Dedifferentiated amniotic fluid mesenchymal stem cell (primary cell): Measurements from ENCODE around the gene ZNF763.
"Not testable (repeated sequence)": the region's sequence is repeated elsewhere in the genome, so short reads cannot be mapped to it uniquely, and the experiment has no call there.

Experiments used
- DNase-seq: peaks from one replicate; pipeline ENCODE4 v3.0.0-alpha.2; 2016; ENCODE audit errors: extremely low spot score

The ZNF763 gene

DNA sequence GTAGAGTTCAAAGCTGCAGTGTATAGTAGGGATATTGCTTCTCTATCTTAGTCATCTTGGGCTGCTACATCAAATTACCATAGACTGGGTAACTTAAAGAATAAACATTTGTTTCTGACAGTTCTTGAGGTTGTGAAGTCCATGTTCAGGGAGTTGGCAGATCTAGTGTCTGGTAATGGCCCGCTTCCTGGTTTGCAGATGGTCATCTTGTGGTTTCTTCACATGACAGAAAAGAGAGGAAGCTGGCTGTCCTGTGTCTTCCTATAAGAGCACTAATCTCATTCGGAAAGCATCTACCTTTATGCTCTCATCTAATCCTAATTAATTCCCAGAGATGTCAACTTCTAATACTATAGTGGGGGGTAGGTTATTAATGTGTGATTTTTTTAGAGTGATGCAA, 6.2 kb downstream of the ZNF763 start:
- DNase-seq, result no peak

DNA sequence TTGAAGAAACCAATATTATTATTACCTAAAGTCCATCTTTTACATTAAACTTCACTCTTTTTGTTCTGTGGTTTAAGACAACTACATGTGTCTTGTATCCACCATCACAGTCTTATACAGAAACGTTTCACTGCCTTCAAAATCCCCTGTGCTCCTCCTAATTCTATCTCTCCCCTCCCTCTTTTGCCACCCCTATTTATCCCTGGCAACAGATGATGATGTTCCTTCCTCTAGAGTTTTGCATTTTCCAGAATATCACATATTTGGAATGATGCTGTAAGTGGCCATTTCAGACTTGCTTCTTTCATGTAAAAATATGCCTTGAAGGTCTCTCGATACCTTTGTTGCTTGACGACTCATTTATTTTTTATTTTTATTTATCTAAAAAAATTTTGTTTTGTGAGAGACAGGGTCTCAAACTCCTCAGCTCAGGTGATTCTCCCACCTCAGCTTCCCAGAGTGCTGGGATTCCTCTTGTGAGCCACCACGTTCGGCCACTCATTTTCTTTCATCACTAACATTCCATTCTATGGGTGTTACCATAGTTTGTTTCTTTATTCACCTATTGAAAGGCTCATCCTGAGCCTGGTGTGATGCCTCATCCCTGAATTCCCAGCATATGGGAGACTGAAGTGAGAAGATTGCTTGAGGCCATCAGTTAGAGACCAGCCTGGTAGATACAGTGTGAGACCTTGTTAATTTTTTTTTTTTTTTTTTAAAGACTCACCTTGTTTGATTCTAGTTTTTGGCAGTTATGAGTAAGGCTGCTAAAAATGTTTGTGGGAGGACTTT, 8.4 kb downstream of the ZNF763 start:
- no peak for DNase-seq

DNA sequence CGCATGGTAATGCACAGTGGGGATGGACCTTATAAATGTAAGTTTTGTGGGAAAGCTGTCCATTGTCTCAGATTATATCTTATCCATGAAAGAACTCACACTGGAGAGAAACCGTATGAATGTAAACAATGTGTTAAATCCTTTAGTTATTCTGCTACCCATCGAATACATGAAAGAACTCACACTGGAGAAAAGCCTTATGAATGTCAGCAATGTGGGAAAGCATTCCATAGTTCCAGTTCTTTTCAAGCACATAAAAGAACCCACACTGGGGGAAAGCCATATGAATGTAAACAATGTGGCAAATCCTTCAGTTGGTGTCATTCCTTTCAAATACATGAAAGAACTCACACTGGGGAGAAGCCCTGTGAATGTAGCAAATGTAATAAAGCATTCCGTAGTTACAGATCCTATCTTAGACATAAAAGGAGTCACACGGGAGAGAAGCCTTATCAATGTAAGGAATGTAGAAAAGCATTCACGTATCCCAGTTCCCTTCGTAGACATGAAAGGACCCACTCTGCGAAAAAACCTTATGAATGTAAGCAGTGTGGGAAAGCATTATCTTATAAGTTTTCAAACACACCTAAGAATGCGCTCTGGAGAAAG, 13.8 kb downstream of the ZNF763 start:
- no peak for DNase-seq

DNA sequence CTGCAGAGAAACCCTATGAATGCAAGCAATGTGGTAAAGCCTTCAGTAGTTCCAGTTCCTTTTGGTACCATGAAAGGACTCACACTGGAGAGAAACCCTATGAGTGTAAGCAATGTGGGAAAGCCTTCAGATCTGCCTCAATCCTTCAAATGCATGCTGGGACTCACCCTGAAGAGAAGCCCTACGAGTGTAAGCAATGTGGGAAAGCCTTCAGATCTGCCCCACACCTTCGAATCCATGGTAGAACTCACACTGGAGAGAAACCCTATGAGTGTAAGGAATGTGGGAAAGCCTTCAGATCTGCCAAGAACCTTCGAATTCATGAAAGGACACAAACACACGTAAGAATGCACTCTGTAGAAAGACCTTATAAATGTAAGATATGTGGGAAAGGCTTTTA, 14.7 kb downstream of the ZNF763 start:
- DNase-seq, result no peak

DNA sequence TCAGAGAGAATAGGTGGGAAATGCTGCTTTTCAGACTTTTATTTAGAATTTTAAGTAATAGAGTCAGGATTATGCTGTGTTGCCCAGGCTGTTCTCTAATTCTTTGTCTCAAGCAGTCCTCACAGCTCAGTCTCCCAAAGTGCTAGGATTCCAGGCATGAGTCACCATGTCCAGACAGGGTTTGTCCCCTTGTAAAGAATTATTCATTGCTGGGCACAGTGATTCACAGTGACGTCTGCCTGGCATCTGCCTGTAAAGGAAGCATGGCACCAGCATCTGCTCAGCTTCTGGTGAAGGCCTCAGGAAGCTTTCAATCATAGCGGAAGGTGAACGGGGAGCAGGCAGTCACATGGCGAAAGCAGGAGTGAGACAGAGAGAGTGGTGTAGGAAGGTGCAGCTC, 17.7 kb downstream of the ZNF763 start:
- no peak for DNase-seq

DNA sequence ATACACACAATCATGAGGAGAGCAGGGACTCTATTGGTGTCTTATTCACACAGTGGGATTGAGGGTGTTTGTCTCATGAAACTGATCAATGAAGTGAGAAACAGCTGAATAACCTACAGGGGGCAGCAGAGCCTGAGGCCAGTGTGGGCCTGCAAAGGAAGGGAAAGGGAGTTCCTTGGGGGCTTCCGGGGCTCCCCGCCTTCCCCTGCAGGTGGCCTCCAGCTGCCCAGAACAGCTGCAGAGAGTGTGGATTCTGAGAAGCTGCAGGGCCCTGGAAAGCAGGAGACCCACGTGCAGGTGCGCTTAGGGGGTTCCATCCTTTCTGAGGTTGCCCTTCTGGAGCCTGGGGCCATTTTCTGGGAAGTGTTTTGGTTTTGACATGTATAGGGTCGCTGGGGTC, 20.1 kb downstream of the ZNF763 start:
- no peak for DNase-seq

DNA sequence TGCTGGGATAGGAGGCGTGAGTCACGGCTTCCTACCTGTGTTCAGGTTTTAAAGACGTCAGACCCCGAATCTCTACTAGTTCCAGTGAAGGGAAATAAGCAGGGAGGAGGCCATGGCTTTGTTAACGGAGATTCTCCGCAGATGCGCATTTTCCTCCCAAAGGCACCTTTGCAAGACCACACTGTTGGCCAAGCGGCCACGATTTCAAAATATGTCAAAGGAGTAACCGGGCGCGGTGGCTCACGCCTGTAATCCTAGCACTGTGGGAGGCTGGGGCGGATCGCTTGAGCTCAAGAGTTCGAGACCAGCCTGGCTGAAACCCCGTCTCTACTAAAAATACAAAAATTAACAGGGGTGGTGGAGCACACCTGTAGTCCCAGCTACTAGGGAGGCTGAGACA, 21.9 kb downstream of the ZNF763 start:
- DNase-seq, result no peak

DNA sequence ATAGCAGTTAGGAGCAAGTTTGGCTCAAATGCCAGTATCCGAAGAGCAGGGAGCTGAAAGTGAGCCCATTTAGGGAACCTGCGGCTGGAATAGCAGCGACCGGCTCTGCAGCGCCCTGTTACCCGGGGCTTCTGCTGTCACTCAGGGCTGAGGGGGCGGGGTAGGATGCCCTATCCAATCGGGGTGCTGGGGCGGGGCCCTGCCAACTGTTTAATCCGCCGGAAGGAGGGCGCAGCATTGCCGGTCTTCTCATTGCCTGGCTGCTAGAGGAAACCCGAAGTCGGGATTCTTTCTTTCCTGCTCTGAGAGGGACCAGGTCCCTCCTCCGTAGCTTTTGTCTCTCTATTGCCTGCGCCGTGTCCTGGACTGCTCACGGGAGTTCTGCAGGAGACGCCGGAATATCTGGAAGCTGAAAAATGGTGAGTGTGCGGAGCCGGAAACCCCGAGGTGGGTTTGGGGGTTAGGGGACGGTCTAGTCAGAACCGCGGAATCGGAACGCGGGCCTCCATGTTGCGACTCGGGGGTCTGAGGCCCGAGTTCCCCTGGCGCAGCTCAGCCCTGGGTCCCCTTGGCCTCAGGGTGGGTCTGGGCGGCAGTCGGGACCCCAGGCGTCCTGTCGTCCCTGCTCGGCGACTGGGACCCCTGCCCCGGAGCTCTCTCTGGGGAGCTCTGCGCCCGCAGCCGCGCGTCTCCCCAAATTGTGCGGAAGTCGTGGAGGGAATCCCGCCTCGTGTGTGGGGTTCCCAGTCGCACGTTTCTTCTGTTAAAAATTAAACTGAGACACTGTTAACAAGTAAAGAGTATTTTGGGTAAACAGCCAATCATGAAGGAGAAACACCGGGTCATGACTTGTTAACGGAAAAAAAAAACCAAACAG, 22.8 kb downstream of the ZNF763 start:
- peak; percentile 93 for DNase-seq

DNA sequence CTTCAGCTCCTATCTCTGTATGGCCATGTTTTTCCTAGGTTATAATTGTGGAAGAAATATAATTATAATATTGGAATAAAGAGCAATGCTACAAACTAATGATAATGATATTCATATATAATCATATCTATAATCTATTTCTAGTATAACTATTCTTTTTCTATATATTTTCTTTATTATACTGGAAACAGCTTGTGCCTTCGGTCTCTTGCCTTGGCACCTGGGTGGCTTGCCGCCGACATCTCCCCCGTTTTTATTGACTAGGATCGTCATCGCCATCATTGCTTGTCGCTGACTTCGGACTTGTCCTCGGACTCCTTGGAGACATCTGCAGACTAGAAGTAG, 24.2 kb downstream of the ZNF763 start:
- no peak for DNase-seq

DNA sequence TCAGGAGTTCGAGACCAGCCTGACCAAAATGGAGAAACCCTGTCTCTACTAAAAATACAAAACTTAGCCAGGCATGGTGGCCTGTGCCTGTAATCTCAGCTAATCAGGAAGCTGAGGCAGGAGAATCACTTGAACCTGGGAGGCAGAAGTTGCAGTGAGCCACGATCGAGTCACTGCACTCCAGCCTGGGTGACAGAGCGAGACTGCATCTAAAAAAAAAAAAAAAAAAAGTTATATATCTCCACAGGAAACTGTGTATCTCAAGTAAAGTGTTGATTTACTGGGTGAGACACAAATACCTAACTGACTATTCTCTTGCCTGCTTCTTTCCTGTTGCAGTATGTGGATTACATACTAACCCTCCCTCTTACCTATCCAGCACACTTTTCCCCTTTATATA, 27.1 kb downstream of the ZNF763 start:
- DNase-seq, result not testable (repeated sequence)

DNA sequence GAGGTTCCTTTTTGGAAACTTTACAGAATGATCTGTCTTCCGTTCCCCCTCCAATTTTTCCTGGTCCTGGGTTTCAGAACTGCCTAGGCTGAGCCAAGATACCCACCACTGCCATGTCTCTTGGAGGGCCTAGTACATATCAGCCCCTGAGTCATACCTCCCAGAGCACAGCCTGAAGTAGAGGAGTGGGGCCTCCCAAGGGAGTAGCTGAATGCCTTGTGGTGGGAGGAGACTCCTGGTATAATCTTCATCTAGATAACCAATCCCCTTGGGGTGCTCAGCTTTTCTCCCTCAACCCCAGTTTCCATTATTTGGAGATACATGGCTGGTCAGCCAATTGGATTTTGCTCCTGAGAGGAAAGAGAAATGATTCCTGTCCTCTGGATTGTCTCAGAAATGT, 30.3 kb downstream of the ZNF763 start:
- DNase-seq, result peak; percentile 20

DNA sequence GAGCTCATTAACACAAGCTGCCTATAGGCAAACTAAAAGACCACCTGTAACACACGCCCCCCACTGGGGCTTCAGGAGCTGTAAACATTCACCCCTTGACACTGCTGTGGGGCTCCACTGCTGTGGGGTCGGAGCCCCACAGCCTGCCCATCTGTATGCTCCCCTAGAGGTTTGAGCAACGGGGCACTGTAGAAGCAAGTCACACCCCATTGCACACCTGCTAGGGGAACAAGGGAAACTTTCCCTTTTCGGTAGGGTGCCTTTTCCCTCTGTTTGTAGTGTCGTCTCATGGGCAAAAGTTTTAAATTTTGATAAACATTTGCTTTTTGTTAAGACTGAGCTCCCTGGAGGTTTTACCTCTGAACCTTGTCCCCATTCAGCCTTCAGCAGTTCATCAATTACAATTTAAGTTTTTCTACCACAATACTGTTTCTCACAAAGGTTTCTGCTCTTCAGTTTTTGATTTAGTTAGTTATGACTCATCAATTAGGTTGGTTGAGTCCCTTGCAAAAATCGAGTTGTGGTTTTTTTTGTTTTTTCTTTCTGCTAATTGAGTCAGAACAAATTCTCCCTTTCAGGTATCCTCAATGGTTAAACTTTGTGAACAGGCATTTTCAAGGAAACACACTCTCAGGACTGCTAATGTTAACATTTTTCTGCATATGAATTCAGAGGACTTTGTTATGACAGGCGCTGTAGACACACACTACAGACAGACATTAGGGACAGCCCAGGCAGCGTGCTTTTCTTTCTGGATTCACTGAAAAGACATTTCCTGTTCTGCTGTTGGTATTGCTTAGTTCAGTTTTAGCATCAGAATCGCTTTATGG, 35.5 kb downstream of the ZNF763 start:
- no peak for DNase-seq

DNA sequence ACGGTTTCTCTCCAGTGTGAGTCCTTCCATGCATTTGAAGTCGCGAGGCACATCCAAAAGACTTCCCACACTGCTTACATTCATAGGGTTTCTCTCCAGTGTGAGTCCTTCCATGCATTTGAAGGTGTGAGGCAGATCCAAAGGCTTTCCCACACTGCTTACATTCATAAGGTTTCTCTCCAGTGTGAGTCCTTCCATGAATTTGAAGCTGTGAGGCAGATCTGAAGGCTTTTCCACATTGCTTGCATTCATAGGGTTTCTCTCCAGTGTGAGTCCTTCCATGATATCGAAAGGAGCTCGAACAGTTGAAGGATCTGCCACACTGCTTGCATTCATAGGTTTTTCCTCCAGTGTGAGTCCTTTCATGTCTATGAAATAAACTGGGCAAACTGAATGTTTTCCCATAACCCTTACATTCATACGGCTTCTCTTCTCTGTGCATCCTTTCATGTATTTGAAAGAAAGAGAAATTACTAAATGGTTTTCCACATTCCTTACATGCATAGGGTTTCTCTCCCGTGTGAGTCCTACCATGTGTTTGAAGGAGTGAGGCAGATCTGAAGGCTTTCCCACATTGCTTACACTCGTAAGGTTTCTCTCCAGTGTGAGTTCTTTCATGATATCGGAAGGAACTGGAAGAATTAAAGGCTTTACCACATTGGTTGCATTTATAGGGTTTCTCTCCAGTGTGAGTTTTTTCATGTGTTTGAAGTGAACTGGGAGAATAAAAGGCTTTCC, 50.3 kb downstream of the ZNF763 start:
- no peak for DNase-seq

DNA sequence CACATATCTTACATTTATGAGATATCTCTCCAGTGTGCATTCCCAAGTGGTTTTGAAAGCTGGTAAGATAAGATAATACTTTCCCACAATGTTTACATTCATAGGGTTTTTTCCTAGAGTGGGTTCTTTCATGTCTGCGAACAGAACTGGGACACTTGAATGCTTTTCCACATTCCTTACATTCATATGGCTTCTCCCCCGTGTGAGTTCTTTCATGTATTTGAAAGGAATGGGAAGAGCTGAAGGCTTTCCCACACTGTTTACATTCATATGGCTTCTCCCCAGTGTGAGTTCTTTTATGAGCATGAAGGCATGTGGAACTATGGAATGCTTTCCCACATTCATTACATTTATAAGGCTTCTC, 50.9 kb downstream of the ZNF763 start:
- no peak for DNase-seq
